IPS-11a (cell line): Measurements from ENCODE around the gene DMD.
"Not testable (repeated sequence)": the region's sequence is repeated elsewhere in the genome, so short reads cannot be mapped to it uniquely, and the experiment has no call there.

Source experiments
- H3K4me3 ChIP-seq: one replicate; pipeline ENCODE4 v1.5.1; 2013; ENCODE audit warnings: low read depth, low read length, control low read depth

DMD gene

DNA sequence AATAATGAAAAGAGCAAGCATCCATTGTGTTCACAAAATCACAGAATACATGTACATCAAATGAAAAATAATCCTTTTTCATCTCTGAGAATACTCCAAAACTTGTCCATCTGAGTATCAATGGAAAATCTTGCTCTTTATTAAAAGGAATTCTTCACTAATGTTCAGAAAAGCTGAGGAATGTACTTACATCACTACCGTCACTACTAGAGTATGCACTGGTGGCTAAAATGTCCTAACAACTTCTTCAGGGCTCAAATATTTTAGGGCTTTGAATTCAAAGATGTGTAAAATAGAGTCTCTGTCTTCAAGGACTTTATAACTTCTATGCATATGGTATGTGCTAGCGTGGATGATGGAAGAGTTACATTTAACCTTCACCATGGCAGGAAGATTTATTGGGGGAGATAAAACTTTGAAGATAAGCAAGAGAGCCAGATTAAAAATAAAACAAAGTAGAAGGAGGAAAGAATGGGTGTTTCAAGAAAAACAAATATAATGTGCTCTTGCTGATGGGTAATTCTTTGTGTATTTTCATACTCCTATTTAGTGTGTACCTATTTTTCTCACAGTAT is 55.1 kb downstream of the DMD start:
- no peak overlapping the region for H3K4me3 ChIP-seq

DNA sequence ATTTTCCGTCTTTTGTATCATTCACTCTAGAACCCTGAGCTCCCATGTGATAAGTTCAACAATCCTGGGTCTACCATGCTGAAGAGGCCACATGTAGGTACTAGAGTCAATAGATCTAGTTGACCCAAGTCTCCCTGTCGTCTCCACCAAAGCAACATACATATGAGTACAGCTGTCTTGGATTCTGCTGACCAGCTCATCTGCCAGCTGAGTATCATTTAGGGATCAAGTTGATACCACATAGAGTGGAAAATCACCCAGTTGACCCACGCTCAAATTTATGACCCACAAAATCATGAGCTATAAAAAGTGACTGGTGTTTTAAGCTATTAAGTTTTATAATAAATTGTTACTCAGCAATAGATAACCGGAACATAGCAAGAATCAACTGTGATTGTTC is 61.8 kb downstream of the DMD start:
- no peak overlapping the region for H3K4me3 ChIP-seq

DNA sequence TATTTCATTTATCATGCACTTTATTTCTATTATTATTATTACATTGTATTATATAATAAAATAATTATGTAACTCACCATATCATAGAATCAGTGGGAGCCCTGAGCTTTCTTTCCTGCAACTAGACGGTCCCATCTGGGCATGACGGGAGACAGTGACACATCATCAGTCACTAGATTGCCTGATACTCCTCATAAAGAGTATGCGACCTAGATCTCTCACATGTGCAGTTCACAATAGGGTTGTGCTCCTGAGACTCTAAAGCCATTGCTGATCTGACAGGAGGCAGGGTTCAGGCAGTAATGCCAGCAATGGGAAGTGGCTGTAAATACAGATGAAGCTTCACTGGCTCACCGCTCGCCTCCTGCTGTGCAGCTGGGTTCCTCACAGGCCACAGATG is 62.3 kb downstream of the DMD start:
- no peak overlapping the region for H3K4me3 ChIP-seq

DNA sequence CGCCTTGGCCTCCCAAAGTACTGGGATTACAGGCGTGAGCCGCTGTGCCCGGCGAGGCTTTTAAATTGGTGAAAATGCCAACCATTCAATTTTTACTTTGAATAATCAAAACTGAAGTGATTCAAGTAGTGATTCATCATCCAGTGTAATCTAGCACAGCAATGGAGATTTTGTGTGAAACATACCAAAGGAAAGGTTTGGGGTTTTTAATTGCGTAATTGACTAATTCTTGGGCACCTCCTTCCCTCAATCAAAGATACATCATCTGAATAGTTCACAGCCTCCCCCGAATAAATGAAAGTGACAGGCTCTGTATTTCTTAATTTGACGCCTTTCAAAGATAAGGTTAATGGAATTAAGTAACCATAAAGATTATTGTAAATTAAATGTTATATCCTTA is 69.0 kb downstream of the DMD start:
- no peak overlapping the region for H3K4me3 ChIP-seq

DNA sequence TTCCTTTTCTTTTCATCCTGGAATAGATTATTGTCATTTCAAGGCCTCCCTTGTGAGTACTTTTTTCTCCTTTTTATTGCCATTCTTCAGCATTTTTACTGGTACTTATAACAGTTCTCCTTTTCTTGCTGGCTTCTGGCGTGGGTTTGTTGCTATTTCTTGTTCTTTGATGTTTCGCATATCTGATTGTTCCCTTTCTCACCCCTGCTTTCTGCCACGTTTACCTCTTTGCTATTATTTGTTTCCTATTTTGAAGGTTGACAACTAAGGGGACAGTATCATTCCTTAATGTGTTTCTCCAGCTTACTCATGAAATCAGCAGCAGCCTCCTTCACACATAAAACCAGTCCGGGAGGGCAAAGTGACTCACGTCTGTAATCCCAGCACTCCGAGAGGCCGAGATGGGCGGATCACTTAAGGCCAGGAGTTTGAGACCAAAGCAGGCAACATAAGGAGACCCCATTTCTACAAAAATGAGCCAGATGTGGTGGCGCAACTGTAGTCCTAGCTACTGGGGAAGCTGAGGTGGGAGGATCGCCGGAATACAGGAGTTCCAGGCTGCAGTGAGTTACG is 72.6 kb downstream of the DMD start:
- no peak overlapping the region for H3K4me3 ChIP-seq

DNA sequence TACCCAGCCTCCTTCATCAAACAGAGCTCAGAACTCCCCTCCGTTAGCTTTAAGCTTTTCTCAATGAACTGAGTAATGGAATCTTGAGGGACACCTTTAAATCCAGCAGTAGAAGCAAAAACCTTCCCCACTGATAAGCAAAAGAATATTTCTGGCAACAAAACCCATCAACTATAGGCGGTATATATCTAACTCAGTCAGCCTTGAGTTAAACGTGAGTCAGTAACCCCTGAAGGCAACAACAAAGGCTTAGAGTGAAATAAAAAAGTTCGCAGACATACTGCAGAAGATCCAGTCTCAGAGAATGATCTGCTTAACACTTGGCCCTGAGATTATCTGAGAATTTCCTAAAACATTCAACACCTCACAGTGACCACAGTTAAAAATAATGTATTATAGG is 77.2 kb downstream of the DMD start:
- H3K4me3 ChIP-seq, result no peak overlapping the region

DNA sequence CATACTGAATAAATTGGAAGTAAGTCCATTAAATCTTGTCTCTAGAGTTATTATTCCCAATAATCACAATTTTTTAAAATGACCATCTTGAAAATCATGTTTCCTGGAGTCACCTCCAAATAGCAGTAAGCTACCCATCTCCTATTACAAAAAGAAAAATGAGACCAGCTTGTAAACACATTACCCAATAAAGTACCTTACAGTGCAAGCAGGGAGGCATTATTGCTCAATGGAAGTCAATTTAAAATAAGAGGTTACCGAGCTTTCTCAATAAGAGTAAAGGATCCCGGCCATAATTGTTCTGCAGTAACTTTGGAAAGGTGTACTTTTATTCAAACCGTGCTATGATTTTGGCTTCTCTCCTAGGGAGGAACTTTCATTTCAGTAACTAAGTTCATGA is 78.0 kb downstream of the DMD start:
- no peak overlapping the region for H3K4me3 ChIP-seq

DNA sequence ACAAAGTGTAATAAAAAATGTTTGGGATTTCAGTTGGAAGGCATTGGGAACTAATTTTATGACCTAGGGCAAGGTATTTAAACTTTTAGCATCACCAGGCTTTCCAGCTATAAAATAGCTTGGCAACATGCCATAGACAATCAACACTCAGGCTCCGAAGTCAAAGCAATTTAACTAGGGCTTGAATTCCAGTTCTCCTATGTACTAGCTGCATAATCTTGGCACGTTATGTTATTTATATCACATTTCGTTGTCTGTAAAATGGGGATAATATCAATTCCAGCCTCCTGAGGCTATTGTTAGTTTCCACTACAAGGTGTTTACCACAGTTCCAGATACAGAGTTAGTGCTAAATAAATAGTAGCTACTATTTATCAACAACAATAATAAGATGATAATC is 78.8 kb downstream of the DMD start:
- H3K4me3 ChIP-seq, result no peak overlapping the region

DNA sequence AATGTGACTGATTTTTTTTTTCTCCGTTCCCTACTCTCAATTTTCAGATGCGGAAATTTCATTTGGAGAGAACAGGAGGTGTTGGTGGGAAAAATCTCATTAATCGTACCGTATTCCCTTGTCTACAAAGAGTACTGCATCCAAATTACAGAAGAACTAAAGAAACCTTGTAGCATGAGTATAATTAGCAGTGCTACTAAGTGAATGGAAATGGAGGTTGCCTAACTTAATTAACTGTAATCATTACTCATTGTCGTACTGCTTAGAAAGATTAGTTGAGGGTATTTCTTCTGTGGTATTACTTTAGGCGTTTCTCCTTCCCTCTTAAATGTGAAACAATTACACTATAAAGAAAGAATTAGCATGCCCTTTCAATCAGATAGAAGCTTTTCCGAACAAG is 81.7 kb downstream of the DMD start:
- no peak overlapping the region for H3K4me3 ChIP-seq

DNA sequence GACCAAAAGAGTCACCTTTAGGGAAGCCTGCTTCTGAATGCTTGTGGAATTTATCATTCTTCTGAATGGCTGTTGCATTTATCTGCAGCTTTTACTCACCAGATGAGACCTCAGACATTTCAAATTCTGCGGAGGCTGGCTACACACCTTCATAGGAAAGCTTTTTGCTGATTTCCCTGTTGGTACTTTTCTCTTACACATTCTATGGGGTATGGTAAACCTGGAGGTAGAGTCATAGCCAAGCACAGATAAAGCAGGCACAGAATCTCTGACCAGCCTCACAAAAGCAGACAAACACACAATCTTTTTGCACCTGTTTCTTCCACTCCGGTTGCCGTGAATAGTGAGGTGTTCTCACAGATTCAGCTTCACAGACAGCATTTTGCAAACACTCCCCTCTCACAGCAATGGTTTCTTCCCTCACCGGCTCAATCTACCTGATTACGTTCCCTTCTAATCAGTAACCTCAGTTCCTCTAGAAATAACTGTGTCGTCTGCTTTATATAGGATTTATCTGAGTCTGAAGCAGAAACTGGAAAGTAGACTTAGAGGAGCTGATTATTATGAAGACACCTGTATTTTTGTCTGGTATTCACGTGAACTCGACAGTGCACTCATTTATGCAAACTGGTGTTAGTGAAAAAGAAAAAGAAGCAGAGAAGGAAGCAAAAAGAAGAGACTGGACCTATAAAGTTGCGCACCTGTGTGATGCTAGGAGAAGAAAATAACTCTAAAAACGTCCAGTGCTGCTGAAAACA is 83.1 kb downstream of the DMD start:
- no peak overlapping the region for H3K4me3 ChIP-seq

DNA sequence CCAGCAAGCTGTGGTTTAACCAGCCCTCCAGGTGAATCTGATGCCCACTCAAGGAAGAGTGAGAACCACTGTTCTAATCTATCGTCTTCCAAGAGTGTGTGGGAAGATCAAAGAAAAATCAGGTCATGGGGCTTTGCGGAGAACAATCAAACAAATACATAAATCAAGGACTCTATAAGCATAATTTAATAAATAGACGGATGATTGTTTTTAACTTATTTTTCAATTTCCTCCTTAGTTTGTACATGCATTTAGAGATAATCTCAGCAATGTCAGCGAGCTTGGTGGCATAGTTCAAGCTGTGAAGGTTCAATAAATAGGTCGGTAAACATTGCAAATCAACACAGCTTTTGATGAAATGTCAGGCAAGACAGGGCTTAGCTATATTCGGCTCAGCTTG is 84.9 kb downstream of the DMD start:
- no peak overlapping the region for H3K4me3 ChIP-seq

DNA sequence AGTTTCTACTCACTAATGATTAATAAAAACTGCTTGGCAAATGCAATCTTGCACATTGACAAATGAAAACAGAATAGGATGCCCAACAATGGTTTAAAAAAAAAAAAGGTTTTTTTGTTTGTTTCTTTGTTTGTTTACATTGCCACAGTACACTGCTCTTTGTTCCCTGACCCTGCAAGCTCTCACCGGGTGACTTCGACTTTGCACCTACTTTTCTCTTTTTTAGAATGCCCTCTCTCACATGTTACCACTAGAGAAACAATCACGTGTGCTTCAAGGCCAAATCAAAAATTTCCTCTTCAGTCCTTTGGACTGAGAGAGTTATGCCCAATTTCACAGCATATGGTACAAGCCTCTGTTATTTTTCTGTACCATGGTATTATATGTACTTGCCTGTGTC is 101.5 kb downstream of the DMD start:
- no peak overlapping the region for H3K4me3 ChIP-seq

DNA sequence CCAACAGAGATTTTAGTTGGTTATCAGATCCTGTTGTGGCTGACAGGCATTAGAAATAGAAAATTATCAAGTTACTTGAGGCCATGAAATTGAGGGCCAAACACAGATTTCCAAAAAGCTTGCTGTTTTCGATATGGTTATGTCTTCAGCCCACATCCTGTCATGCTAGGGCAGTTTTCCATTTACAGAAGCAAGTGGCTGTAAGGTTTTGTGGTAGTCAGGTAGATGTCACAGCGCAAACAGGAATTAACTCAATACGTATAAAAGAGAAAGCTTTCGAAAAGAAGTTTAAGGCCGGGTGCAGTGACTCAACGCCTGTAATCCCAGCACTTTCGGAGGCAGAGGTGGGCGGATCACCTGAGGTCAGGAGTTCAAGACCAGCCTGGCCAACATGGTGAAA is 104.6 kb downstream of the DMD start:
- no peak overlapping the region for H3K4me3 ChIP-seq

DNA sequence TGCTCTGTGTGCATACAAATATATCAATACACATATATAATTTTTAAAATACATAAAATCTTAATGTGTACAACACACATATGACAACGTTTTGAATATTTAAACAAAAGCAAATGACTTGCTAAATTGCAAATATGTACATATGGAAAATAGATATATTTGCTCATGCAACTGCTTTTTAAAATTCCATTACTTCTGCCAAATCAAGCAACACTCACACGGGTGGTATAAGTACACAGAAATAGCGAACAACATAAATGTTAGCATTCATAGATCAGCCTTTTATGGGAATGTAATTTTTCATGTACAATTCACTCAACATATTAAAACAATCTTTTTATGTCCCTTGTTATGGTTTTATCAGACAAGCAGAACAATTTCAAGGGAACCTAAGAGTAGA is 116.3 kb downstream of the DMD start:
- H3K4me3 ChIP-seq, result no peak overlapping the region

DNA sequence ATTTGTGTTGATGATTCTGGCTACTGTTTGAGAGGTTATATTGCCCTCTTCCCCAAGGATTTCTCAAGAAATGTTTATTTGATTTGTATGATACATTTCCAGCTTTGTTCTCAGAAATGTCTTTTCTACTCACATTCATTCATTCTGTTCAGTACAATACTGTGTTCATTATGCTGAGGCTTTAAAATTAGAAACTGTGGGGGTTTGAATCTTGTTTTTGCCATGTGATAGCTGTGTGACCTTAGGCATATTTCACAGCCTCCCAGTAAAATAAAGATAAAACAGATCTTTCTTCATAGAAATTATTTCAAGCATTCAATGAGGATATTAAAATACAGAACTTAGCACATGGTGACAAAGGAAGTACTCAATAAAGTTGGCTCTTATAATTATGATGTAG is 123.9 kb downstream of the DMD start:
- no peak overlapping the region for H3K4me3 ChIP-seq

DNA sequence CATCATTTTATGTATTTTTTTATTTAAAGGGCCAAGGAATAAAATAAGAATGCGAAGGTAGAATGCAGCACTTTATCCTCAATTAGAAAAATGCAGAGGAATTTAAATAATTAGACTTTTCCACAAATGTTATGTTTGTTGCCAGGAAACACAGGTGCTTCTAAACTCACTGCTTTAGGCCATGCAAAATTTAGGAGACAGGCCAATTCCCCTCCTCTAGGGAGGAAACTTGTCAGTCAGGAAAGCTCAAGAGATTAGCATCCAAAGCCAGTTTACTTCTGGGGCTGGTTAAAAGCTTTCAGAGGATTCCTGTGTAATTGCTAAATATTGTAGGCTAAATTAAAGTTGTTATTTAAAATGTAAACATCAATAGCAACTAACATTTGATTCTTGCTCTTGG is 124.5 kb downstream of the DMD start:
- H3K4me3 ChIP-seq, result no peak overlapping the region

DNA sequence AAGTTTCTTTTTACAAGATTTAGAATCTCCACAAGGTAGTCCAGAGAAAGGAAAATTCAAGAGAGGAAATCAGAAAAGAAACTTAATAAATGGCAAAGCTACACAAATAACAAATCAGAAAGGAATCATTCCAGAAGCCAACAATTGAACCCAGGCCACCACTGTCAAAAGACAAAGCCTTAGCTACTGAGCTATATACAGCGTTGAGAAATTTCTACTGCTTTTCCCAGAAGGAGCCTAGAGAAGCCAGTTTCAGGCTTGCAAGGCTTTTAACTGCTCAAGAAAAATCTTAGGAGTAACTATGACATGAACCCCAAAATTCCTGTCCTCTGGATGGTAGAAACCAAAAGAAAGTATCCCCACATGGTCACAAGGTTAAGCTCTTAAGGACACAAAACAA is 129.0 kb downstream of the DMD start:
- no peak overlapping the region for H3K4me3 ChIP-seq

DNA sequence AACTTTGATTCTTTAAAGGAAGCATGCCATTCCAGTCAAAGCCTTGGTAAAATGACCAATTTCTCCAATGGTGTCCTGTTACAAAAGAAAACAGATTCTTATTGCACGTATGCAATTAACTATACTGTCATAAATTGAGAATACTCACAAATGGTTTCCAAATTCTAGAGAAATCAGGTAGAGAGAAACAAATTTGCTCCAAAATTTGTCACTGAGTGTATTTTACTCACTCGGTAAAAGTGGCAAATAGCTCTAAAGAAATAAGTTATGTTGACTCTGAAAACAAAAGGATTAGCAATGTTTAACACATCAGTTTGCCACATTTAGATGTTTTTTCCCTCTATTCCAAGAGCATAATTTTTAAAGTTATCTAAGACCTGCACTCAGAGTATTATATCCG is 133.1 kb downstream of the DMD start:
- H3K4me3 ChIP-seq, result no peak overlapping the region

DNA sequence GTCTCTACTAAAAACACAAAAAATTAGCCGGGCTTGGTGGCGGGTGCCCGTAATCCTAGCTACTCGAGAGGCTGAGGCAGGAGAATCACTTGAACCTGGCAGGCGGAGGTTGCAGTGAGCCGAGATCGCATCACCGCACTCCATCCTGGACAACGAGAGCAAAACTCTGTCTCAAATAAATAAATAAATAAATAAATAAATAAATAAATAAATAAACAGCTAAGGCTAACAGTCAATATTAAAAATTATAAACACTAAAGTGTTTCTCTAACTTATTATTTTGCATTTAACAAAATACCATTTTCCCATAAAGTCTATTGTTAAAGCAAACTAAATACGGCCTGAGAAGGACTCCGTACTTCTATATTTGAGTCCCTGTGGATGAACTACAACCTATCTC is 137.7 kb downstream of the DMD start:
- H3K4me3 ChIP-seq, result not testable (repeated sequence)

DNA sequence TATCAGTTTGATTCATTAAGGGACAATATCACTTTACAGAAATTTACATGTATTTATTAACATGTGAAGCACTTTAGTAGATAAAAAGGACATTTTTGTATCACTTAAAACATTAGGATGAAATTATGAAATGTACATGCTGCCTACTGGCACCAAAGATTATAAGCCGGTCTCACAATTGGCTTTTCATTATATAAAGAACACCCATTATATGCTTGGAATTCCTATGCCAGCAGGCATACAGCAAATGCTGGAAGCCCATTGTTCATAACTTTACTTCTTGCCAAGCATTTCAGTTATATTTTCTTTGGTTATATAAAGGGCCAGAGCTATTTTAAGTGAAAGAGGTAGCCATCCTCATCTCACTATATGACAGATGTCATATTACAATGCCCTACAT is 145.9 kb downstream of the DMD start:
- H3K4me3 ChIP-seq, result no peak overlapping the region

DNA sequence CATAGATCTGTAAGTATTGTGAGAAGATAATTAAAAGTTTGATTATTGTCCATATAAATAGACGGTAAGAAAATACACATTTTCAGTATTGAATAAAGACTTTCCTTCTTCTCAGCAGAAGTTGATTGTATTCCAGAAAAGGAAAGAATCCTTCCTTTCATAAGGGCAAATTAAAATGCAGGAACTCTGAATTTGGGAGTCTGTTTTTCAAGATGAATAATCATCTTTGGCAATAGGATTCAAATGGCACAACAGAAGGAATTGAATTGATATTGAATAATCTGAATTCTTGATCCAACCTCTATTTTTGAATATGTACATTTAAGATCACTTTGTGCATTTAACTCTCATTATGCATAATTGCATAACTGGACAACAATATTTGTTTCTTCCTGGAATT is 149.3 kb downstream of the DMD start:
- no peak overlapping the region for H3K4me3 ChIP-seq

DNA sequence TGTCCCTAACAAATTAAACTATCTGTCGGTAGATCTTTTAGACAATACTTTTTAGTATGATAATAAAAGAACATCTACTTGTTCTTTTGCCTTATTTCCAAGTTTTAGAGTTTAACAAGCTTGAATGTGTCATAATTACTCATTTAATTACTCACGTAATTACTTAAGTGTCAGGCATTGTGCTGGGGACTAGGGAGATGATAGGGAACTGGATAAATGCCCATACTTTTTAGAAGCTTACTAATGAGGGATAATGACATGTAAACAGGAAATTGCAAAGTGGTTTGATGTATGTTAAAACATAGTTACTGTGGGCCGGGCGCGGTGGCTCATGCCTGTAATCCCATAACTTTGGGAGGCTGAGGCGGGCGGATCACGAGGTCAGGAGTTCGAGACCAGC is 158.3 kb downstream of the DMD start:
- H3K4me3 ChIP-seq, result no peak overlapping the region

DNA sequence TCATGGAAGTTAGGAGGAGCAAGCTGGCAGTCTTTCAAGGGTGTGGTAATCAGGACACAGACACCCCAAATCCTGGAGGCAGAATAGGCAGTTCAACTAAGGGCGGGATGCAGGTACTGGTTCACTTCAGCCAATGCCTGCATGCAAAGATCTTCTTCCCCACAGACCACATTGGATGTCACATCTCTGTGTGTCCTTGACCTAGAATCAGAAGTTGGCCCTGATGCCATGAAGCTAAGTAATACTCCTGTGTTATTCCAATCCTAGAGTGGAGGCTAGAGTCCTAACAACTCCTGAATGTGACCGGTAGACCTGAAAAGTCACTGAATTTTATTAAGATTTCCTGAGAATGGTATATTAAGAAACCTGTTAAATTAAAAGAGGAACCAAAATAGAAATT is 165.5 kb downstream of the DMD start:
- no peak overlapping the region for H3K4me3 ChIP-seq
